NOMO-1 treated with dmso at 0.1 percent for 144 hours (cell line): ENCODE measurements around the gene CD36.

ENCODE experiments used
- DNase-seq: peaks from one replicate; lab custom pipeline; 2025; ENCODE audit not compliant: unreplicated experiment; lab: John Stamatoyannopoulos, UW

The CD36 gene

DNA sequence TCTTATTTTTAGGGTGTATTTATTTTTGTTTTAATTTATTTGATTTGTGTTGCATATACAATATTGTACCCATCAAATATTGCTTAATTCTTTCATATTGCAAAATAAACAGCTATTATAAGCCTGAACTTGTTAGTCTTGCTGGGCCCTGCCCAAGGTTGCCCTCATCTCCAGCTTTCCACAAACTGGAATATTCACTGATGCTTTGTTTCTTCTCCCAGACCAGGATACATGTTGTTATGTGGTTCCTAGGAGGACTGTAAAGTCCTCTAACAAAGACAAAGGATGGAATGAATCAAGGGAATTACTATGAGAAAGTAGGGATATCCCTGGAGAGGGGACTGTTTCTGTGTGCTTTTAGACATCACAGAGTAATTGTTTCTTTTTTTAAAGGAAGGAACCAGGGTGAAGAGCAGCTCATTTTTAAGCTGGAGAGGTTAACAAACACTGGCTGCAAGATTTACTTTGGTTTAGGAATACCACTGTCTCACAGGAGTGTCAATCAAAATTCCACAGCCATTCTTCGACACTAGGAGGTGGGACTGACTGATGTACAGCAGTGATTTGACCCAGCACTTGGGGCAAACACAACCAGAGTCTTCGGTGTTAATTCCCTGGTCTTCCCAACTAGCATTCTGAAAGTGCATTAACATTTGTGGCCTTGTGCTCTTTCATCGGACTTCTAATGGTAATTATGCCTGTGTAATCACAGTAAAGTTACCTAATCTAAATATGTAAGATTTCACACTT lies 14.8 kb upstream of the CD36 start:
- DNase-seq = no peak

DNA sequence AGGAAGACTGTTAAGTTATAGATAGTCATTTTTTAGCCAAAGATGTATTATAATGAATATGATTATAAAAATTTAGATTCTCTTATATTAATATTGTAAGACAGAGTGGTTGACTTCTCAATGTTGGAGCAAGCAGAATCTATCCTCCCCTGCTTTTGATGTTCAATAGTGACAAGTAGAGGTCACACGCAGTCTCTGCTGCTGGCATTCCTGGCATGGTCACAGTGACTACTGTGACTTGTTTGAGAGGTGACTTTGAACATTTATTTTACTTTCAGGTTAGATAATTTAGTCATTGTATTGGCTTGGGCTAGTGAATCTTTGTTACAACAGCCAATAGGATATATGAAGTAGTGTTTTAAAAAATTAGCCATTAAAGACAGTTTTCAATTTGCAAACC lies 13.7 kb upstream of the CD36 start:
- no peak for DNase-seq

DNA sequence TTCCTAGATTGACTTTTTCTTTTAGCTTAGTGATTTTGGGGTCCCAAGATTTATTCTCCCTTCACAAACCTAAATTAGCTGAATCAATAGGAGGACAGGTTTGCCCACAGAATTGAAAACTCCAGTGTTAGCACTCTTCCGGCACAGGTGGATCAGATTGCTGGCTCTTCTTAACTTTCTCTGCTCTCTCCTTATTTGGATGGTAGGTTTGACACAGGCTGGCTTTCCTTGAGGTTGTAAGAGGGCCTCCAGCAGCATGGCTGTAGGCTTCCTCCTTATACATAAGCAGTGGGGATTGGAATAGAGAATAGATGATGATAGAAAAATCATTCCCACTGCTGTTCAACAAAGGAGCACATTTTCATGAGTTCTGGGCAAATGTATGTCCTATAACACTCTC lies 9.4 kb upstream of the CD36 start:
- no peak for DNase-seq

DNA sequence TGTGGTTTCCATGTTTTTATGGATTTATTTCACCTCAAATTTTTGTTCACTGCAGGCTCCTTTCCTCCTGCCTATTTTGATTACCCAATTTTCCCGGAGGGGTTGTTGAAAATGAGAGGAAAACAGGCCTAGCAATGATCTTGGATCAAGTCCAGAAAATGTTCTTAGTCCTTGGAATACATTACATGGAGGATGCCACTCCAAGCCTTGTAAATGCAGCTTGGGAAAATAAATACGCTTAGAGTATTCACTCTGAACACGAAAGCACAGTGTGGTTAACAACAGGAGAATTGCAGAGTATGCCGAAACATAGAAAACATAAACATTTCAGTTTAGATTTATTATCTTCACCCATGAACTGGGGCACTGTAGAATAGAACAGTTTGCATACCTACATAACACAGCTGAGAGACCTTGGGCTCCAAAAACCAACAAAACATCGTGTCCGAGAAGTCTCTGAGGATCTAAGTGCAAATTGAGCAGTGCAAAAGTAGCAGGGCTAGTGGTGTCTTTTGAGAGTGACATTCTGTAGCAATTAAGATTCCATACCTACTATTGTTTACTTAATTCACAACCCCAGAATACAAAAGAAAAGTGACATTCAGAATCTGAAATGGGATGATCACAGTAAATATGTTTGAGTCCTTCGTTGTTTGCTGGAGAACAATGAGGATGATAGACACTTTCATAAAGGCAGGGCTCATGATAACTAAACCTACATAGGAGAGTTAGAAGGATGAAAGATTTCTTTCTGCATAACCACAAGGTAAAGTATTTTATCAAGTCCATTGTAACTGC lies 7.6 kb upstream of the CD36 start:
- DNase-seq = no peak

- DNase-seq = no peak
Measured at GRCh38 chr7:80631421-80631820, 7.0 kb upstream of the CD36 start.

GRCh38 chr7:80632139-80632538 lies 6.3 kb upstream of the CD36 start:
- DNase-seq = peak; percentile 52

- no peak for DNase-seq
Measured at GRCh38 chr7:80632819-80633218, 5.6 kb upstream of the CD36 start.

- peak; percentile 84 for DNase-seq
Measured at GRCh38 chr7:80634505-80634904, 3.9 kb upstream of the CD36 start.

DNA sequence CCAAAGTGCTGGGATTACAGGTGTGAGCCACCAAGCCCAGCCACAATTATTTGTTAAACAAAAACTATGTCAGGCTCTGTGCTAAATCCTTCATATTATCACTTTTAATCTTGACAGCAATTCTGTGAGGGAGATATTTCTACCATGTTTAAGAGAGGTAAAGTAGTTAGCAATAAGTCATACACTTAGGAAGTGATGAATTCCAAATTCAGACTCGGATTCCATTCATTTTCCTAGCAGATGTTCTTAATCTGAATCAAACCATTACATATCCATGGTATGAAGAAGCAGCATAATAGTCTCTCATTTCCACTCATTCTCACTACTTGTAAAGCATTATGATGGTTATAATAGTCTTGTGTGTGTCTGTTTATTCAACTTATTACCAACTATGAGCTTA lies 2.9 kb upstream of the CD36 start:
- DNase-seq = no peak

- DNase-seq = no peak
Measured at GRCh38 chr7:80635998-80636397, 2.4 kb upstream of the CD36 start.

DNA sequence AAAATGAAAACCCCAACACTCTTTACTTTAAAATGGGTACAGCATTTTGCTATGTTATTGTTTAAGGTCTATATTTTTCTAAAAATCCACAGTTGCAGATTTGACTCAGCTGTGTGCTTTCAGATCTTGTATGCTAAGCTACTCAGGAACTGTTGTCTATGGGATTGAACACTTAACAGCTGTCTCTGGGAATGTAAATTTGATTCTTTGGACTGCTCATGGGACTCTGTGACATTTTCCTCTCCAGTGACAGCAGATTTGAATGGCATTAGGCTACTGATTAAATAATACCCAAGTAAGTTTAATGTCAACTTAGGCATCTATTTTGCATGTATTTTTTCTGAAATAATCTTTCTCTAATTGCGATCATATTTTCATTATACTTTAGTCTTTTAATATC lies 1.7 kb upstream of the CD36 start:
- DNase-seq = no peak

GRCh38 chr7:80637454-80637853 lies 988 bp upstream of the CD36 start:
- no peak for DNase-seq

- no peak for DNase-seq
Measured at GRCh38 chr7:80639011-80639410, 569 bp downstream of the CD36 start.

- no peak for DNase-seq
Measured at GRCh38 chr7:80640846-80641245, 2.4 kb downstream of the CD36 start.

GRCh38 chr7:80641548-80641947 lies 3.1 kb downstream of the CD36 start:
- DNase-seq = no peak

- DNase-seq = peak; percentile 72
Measured at GRCh38 chr7:80642871-80643270, 4.4 kb downstream of the CD36 start.

DNA sequence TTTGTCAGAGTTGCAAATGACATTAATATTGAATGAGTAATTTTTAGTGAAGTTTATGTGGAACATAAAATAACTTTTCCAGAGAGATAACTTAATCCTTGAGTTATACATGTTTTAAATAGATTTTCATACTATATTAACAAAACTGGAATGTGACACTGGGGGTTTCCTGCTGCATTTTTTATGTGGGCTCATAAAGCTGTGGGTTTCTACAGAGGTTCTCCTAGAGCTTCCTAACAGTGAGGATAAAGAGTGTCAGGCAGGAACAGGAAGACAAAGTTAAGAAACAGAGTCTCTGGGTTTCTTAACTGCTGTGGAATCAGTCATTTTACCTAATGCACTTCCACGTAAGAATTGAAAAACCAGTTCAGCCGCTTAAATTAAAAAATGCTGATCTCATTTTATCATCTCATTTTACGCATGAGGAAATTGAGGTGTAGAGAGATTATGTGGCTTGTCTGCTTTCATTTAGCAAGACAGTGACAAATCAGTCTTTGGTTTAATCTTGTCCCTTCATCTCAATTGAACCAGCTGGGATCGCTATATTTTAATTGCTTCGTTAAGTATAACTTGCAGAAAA lies 5.0 kb downstream of the CD36 start:
- peak; percentile 67 for DNase-seq

GRCh38 chr7:80644054-80644453 lies 5.6 kb downstream of the CD36 start:
- DNase-seq = no peak

DNA sequence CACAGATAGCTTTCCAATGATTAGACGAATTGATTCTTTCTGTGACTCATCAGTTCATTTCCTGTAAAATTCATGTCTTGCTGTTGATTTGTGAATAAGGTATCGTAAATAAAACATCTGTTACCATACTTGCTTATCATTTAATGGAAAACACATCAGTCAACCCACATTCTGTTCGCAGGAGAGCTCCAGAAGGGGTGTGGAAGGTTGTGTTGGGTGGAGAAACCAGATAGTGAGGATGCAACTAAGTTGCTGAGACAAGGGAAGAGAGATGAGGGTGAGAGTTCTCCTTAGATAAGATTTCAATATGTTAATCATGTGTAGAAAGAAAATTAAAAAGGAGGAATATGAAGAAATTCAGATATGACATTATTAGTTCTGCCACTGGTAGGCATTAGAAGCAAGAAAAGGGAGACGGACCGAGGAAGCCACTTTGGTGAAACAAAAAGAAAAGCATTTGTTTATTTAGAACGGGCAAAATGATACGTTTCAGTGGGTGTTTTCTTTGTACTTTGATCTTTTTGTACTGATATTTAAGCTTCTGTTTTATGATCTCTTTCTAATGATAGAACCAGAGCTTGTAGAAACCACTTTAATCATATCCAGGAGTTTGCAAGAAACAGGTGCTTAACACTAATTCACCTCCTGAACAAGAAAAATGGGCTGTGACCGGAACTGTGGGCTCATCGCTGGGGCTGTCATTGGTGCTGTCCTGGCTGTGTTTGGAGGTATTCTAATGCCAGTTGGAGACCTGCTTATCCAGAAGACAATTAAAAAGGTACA lies 7.8 kb downstream of the CD36 start:
- DNase-seq = no peak

- DNase-seq = no peak
Measured at GRCh38 chr7:80647436-80647835, 9.0 kb downstream of the CD36 start.

GRCh38 chr7:80648031-80648600 lies 9.7 kb downstream of the CD36 start:
- DNase-seq = no peak
